A673 (cell line): Measurements from ENCODE around the gene CPO. TPM values are rescaled to one million over a fixed set of nuclear protein-coding genes. Genes with fewer than 3 reads are reported as not detected.
A peak's percentile ranks its signal among the peaks of the same experiment; 100 is the strongest.

Experiments
- BruUV-seq: library from RNA; stranded (reverse); fragments of 400-500 nt; replicated peaks from 2 replicates; lab custom pipeline; 2021; lab: Mats Ljungman, UMichigan
- CTCF ChIA-PET: fragments of 300-600 bp; sonication (Branson Sonifier 250); formaldehyde crosslinking; loops from one replicate; lab custom pipeline; 2022; ENCODE audit warnings: antibody characterized with exemption; lab: Charles Lee
- POLR2A ChIA-PET: fragments of 300-600 bp; sonication (Branson Sonifier 250); formaldehyde crosslinking; loops from one replicate; lab custom pipeline; 2022; ENCODE audit warnings: antibody characterized with exemption; ENCODE audit not compliant: low non-redundant PET; lab: Charles Lee
- DNase-seq: peaks from one replicate; pipeline ENCODE4 v3.0.0-alpha.2; 2015; ENCODE audit warnings: low spot score
- H3K27ac ChIP-seq: fragments of 200-600 bp; sonication (generic); 2 replicates; pipeline ENCODE4 v1.5.1; 2016; ENCODE audit warnings: mixed run types, low read depth, mild to moderate bottlenecking, mixed read lengths, antibody characterized with exemption, low read length; ENCODE audit not compliant: poor library complexity, severe bottlenecking
- H3K27me3 ChIP-seq: fragments of 200-600 bp; sonication (generic); replicated peaks from 2 replicates; pipeline ENCODE4 v1.6.1; 2017; ENCODE audit warnings: mixed run types, low read depth, mild to moderate bottlenecking, mixed read lengths, antibody characterized with exemption, low read length; ENCODE audit not compliant: insufficient read depth, poor library complexity
- H3K36me3 ChIP-seq: fragments of 200-600 bp; sonication (generic); 2 replicates; pipeline ENCODE4 v1.6.1; 2016; ENCODE audit warnings: mixed run types, mild to moderate bottlenecking, mixed read lengths, antibody characterized with exemption, low read length; ENCODE audit not compliant: insufficient read depth, poor library complexity, severe bottlenecking
- H3K4me1 ChIP-seq: fragments of 200-600 bp; sonication (generic); 2 replicates; pipeline ENCODE4 v1.6.1; 2017; ENCODE audit warnings: mixed run types, mild to moderate bottlenecking, mixed read lengths, antibody characterized with exemption, low read length; ENCODE audit not compliant: insufficient read depth, poor library complexity, severe bottlenecking
- H3K4me3 ChIP-seq: fragments of 200-600 bp; sonication (generic); 2 replicates; pipeline ENCODE4 v1.5.1; 2016; ENCODE audit warnings: low read depth, mixed run types, mild to moderate bottlenecking, mixed read lengths, low read length; ENCODE audit not compliant: poor library complexity, severe bottlenecking
- H3K9me3 ChIP-seq: fragments of 200-600 bp; sonication (generic); 2 replicates; pipeline ENCODE4 v1.6.1; 2016; ENCODE audit warnings: mixed run types, low read depth, mild to moderate bottlenecking, mixed read lengths, antibody characterized with exemption, low read length; ENCODE audit not compliant: poor library complexity, severe bottlenecking
- CTCF ChIP-seq: fragments of 300-800, 200-600 bp; sonication (generic); conservative IDR thresholded peaks from 2 replicates; pipeline ENCODE4 v1.5.1; 2017; ENCODE audit warnings: low read depth, mild to moderate bottlenecking, antibody characterized with exemption, low read length, moderate library complexity, mixed read lengths
- EZH2 ChIP-seq: fragments of 200-600 bp; sonication (generic); IDR thresholded peaks from 2 replicates; pipeline ENCODE4 v1.6.1; 2017; ENCODE audit warnings: borderline replicate concordance, low read depth, mild to moderate bottlenecking, mixed read lengths, antibody characterized with exemption, low read length; ENCODE audit not compliant: poor library complexity, severe bottlenecking
- intact Hi-C: fragments of 100-400 bp; cut with micrococcal nuclease; formaldehyde crosslinking; loops from one replicate; pipeline ENCODE4 v1.10.0; 2022; ENCODE audit not compliant: unreplicated experiment
- total RNA-seq: library from RNA; stranded (reverse); gene quantifications from 2 replicates; pipeline ENCODE4 v1.2.3, GENCODE V29; 2021

Gene CPO
- total RNA-seq, 1 experiment from 2014 or later = not detected

GRCh38 chr2:206980413-206980812 is 41.1 kb downstream of the CPO start:
- no peaks in the 10 kb centered on the region for H3K9me3 ChIP-seq
- no peak for DNase-seq
- intact Hi-C loops = loop anchor here (5.0 to 10.0 kb wide), 3 partner anchors 178 to 644 kb away; partner anchors contain the start of gene METTL21A
- H3K27ac ChIP-seq = no peak overlapping the region
- TF ChIP-seq CTCF (no peak), EZH2 (no peak)
- no peaks in the 10 kb centered on the region for H3K36me3 ChIP-seq
- H3K27me3 ChIP-seq = peaks cover 52% of the 10 kb centered on the region
- no peak overlapping the region for H3K4me3 ChIP-seq
- BruUV-seq = no TSS peak
- H3K4me1 ChIP-seq = no peaks in the 10 kb centered on the region
- CTCF ChIA-PET = no interaction called here
- POLR2A ChIA-PET = no interaction called here

GRCh38 chr2:206981086-206981674 is 41.9 kb downstream of the CPO start:
- ChIA-PET POLR2A (no interaction called here), CTCF (no interaction called here)
- Histone ChIP-seq H3K4me1 (no peaks in the 10 kb centered on the region), H3K4me3 (no peak overlapping the region), H3K9me3 (no peaks in the 10 kb centered on the region), H3K27ac (no peak overlapping the region), H3K27me3 (peaks cover 44% of the 10 kb centered on the region), H3K36me3 (no peaks in the 10 kb centered on the region)
- no peak for TF ChIP-seq EZH2
- TF ChIP-seq CTCF = no peak
- no TSS peak for BruUV-seq
- no peak for DNase-seq
- intact Hi-C loops = loop anchor here (1.0 to 10.0 kb wide), 4 partner anchors 179 to 644 kb away; partner anchors contain the start of gene METTL21A

GRCh38 chr2:206981739-206982340 is 42.5 kb downstream of the CPO start:
- TF ChIP-seq EZH2 = no peak
- peak; percentile 71 for TF ChIP-seq CTCF
- ChIA-PET POLR2A (no interaction called here), CTCF (interaction anchor here (0.6 to 0.7 kb wide), 2 partner anchors 437 to 492 kb away, joined by 3 read pairs; no protein-coding TSS in a partner anchor)
- H3K36me3 ChIP-seq = no peaks in the 10 kb centered on the region
- H3K4me1 ChIP-seq = no peaks in the 10 kb centered on the region
- H3K4me3 ChIP-seq = no peak overlapping the region
- peaks cover 38% of the 10 kb centered on the region for H3K27me3 ChIP-seq
- no peak overlapping the region for H3K27ac ChIP-seq
- peak; percentile 65 for DNase-seq
- BruUV-seq = no TSS peak
- intact Hi-C loops = loop anchor here (1.0 to 10.0 kb wide), 4 partner anchors 180 to 643 kb away; partner anchors contain the start of gene METTL21A
- H3K9me3 ChIP-seq = no peaks in the 10 kb centered on the region
